ENCODE data around the gene ATG4B.

- TF ChIP-seq CTCF (conservative IDR thresholded peaks at IDR 0.05; ENCODE audit: low read depth, low read length): no peak
- no peak; the same call in 1 of the 2 replicates for TF ChIP-seq POLR2A (IDR thresholded peaks at IDR 0.05; ENCODE audit: low read depth, low read length)
- no peak for TF ChIP-seq ELK1 (IDR thresholded peaks at IDR 0.05; ENCODE audit: borderline replicate concordance, low read depth, low read length)
- TF ChIP-seq CHD1 (IDR thresholded peaks at IDR 0.05; ENCODE audit: low read depth, low read length): no peak
- peak; percentile 74; the same call in 1 of the 2 replicates for TF ChIP-seq MXI1 (IDR thresholded peaks at IDR 0.05; ENCODE audit: borderline replicate concordance, low read depth, low read length)
- peak; percentile 7; the same call in 1 of the 2 replicates for TF ChIP-seq USF2 (IDR thresholded peaks at IDR 0.05; ENCODE audit: low read depth, low read length)
- no peak for TF ChIP-seq CEBPB (IDR thresholded peaks at IDR 0.05; ENCODE audit: low read depth, low read length)
- TF ChIP-seq BHLHE40 (IDR thresholded peaks at IDR 0.05; ENCODE audit: low read depth, low read length): no peak
- TF ChIP-seq NFE2L2 (IDR thresholded peaks at IDR 0.05; ENCODE audit: low read depth, low read length): no peak
Observed at GRCh38 chr2:241636182-241637017, 1.1 kb upstream of the ATG4B start.
